AG10803 (cell line): ENCODE measurements around the gene ZFYVE16.
"Not testable (repeated sequence)": the region's sequence is repeated elsewhere in the genome, so short reads cannot be mapped to it uniquely, and the experiment has no call there.

Experiments used
- DNase-seq: peaks from one replicate; pipeline ENCODE4 v3.0.0; 2010; ENCODE audit warnings: low read depth
- H3K4me3 ChIP-seq: 2 replicates; pipeline ENCODE4 v1.5.1; 2011; ENCODE audit warnings: mild to moderate bottlenecking, low read length, control low read depth
- TF ChIP-seq, protein P1 (sequence below): conservative IDR thresholded peaks from 2 replicates; pipeline ENCODE4 v1.5.1; 2011; ENCODE audit warnings: mild to moderate bottlenecking, low read length, control low read depth, inconsistent platforms

Gene ZFYVE16

DNA sequence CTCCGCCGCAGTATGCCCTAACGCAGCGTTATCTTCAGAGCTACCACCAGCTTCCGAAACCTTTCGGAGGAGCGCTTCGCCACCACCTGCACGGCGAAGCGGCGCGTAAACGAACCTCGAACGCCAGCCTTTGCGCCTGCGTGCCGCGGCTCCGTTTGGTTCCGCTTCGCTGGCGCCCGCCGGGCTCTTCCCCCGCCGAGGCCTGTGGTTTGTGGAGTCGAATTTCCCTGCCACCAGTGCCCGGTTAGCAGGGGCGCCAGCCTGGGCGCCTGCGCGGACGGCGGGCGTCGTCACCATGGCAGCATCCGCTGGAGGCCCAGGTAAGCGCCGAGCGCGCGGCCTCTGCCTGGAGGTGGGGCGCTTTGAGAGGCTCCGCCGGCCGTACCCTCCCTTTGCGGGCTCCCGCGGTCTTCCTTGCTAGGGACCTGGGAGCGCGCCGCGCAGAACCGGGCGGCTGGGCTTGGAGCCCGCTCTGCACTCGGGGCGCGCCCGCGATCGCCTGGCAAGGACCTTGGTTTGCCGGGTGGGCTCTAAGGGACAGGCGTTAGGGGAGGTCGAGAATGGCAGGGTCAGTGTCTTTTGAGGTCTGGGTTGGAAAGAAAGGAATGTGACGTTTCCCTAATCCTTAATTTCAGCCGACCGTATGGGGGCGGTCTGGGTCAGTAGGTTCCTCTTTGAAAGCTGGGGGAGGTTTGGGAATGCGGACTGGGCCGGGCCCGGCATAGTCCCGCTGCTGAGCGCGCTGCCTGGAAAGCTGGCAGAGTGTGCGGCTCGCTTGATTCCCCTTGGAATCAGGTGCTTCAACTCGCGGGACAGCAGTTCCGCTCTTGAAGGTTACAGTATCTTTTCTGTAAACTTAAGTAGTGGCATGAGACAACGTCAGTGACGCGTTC is 80.2 kb downstream of the ZFYVE16 start, which contains the start of gene FAM151B:
TSS of gene FAM151B (plus strand) at position 272 of the 893 bp plus-strand sequence. CDS start at position 296, 24 bp downstream.
- TF ChIP-seq, protein P1, sequence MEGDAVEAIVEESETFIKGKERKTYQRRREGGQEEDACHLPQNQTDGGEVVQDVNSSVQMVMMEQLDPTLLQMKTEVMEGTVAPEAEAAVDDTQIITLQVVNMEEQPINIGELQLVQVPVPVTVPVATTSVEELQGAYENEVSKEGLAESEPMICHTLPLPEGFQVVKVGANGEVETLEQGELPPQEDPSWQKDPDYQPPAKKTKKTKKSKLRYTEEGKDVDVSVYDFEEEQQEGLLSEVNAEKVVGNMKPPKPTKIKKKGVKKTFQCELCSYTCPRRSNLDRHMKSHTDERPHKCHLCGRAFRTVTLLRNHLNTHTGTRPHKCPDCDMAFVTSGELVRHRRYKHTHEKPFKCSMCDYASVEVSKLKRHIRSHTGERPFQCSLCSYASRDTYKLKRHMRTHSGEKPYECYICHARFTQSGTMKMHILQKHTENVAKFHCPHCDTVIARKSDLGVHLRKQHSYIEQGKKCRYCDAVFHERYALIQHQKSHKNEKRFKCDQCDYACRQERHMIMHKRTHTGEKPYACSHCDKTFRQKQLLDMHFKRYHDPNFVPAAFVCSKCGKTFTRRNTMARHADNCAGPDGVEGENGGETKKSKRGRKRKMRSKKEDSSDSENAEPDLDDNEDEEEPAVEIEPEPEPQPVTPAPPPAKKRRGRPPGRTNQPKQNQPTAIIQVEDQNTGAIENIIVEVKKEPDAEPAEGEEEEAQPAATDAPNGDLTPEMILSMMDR, result peak; percentile 41
- DNase-seq, result peak; percentile 85
- H3K4me3 ChIP-seq, result peak within 1 kb of the TSS; percentile 83

DNA sequence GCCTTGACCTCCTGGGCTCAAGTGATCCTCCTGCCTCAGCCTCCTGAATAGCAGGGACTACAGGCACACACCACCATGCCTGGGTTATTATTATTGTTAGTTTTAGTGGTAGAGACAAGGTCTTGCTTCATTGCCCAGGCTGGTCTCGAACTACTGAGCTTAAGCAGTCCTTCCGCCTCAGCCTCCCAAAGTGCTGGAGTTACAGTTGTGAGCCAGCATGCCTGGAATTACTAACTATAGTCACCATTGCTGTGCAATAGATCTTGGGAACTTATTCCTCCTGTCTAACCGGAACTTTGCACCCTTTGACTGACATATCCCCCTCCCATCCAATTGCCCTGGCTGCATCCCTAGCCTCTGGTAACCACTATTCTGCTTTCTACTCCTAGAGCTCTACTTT is 83.4 kb downstream of the ZFYVE16 start:
- H3K4me3 ChIP-seq, result no peak overlapping the region
- TF ChIP-seq, protein P1, result no peak
- no peak for DNase-seq

DNA sequence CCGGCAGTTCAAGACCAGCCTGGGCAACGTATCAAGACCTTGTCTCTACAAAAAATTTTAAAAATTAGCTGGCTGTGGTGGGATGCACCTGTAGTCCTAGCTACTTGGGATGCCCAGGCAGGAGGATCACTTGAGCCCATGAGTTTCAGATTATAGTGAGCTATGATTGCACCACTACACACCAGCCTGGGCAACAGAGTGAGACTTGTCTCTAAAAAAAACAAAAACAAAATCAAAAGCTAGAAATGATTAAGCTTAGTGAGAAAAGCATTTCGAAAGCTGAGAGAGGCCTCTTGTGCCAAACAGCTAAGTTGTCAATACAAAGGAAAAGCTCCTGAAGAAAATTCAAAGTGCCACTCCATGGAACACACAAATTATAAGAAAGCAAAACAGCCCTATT is 84.9 kb downstream of the ZFYVE16 start:
- H3K4me3 ChIP-seq, result no peak overlapping the region
- TF ChIP-seq, protein P1, result no peak
- DNase-seq, result no peak

DNA sequence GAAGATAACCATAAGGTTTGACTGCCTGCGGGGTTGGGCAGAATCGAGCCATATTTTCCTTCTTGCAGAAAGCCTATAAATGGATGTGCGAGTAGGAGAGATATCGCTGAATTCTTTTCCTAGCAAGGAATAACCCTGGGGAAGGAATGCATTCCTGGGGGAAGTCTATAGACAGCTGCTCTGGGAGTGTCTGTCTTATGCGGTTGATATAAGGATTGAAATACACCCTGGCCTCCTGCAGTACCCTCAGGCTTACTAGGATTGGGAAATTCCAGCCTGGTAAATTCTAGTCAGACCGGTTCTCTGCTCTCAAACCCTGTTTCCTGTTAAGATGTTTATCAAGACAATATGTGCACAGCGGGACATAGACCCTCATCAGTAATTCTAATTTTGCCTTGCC is 85.6 kb downstream of the ZFYVE16 start:
- DNase-seq, H3K4me3 ChIP-seq: not testable (repeated sequence)

DNA sequence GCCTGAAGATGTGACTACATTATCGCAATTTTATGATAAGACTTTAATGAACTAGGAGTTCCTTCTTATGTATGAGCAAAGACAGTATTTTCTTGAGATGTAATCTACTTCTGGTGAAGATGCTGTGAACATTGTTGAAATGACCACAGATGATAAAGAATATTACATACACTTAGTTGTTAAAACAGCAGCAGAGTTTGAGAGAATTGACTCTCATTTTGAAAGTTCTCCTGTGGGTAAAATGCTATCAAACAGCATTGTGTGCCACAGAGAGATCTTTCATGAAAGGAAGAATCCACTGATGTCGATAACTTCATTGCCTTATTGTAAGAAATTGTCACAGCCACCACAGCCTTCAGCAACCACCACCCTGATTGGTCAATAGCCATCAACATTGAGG is 88.0 kb downstream of the ZFYVE16 start:
- H3K4me3 ChIP-seq, result no peak overlapping the region
- TF ChIP-seq, protein P1, result no peak
- DNase-seq, result no peak

DNA sequence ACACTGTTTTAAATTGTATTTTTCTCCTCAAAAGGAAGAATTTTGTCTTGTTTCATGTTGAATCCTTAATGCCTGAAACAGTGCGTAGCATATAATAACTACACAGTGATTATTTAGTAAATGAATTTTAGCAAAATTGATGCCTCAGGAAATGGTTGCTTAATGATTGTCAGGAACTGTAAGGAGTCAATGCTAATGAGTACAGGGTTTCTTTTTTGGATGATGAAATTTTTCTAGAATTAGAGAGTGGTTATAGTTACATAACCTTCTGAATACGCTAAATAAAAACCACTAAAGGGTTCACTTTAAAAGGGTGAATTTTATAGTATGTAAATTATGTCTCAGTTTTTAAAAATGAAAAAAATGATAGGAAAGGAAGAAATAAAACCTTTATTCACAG is 94.9 kb downstream of the ZFYVE16 start:
- H3K4me3 ChIP-seq, result no peak overlapping the region
- DNase-seq, result no peak
- TF ChIP-seq, protein P1, result no peak

DNA sequence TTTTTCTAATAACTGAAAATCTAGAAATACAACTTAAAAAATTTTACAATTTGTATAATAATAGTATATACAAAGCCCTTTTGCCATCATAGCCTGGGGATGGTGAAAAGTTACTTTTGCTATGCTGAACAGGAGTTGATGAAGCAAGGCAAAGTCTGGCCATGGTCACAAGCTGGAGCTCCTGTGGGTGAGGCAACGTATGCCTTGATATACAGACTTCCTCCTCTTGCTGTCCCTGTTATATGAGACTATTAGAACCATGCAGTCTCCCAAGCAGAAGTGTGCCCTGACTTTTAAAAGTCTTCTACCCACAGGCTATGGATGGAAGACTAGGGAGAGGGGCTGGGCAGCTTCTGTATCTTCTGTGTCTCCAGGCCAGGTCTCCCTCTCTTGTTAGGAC is 95.8 kb downstream of the ZFYVE16 start:
- DNase-seq, result no peak
- no peak overlapping the region for H3K4me3 ChIP-seq
- TF ChIP-seq, protein P1, result no peak
